Bronchial epithelial cell (primary cell): ENCODE results near the gene PLEKHH1. TPM values are rescaled to one million over a fixed set of nuclear protein-coding genes. Genes with fewer than 3 reads are reported as not detected.
A peak's percentile ranks its signal among the peaks of the same experiment; 100 is the strongest.
"Not testable (repeated sequence)": the region's sequence is repeated elsewhere in the genome, so short reads cannot be mapped to it uniquely, and the experiment has no call there.

Experiments used
- DNase-seq: peaks from one replicate; pipeline ENCODE4 v3.0.0-alpha.2; 2010; ENCODE audit warnings: low read depth
- FAIRE-seq: peaks from 2 replicates; lab custom pipeline; 2011; peaks lifted over from hg19 to GRCh38; lab: Jason Lieb, UNC
- H3K27me3 ChIP-seq: 2 replicates; pipeline ENCODE4 v1.5.1; 2011; ENCODE audit warnings: low read length; ENCODE audit not compliant: control insufficient read depth, insufficient read depth
- H3K36me3 ChIP-seq: 2 replicates; pipeline ENCODE4 v1.5.1; 2011; ENCODE audit warnings: low read length; ENCODE audit not compliant: control insufficient read depth, insufficient read depth
- H3K4me3 ChIP-seq: 2 replicates; pipeline ENCODE4 v1.5.1; 2011; ENCODE audit warnings: mild to moderate bottlenecking, low read depth, low read length, control low read depth
- CTCF ChIP-seq: IDR thresholded peaks from 2 replicates; pipeline ENCODE4 v1.5.1; 2011; ENCODE audit warnings: mild to moderate bottlenecking, moderate library complexity, low read length, control low read depth, inconsistent platforms; ENCODE audit not compliant: insufficient read depth, severe bottlenecking
- total RNA-seq: library from RNA; depleted of rRNA; stranded (reverse); fragments of >200 nt; gene quantifications from 2 replicates; pipeline ENCODE4 v1.2.1, GENCODE V29; 2014

The PLEKHH1 gene
- total RNA-seq, 1 donor from 2014 or later: 4.7 TPM

- DNase-seq (no peak), FAIRE-seq (no peak)
- no peak for TF ChIP-seq CTCF
- peaks cover 2% of the 10 kb centered on the region for H3K36me3 ChIP-seq
- H3K4me3 ChIP-seq: no peak overlapping the region
- no peaks in the 10 kb centered on the region for H3K27me3 ChIP-seq
Observed at GRCh38 chr14:67586369-67586768, 53.3 kb downstream of the PLEKHH1 start.

DNA sequence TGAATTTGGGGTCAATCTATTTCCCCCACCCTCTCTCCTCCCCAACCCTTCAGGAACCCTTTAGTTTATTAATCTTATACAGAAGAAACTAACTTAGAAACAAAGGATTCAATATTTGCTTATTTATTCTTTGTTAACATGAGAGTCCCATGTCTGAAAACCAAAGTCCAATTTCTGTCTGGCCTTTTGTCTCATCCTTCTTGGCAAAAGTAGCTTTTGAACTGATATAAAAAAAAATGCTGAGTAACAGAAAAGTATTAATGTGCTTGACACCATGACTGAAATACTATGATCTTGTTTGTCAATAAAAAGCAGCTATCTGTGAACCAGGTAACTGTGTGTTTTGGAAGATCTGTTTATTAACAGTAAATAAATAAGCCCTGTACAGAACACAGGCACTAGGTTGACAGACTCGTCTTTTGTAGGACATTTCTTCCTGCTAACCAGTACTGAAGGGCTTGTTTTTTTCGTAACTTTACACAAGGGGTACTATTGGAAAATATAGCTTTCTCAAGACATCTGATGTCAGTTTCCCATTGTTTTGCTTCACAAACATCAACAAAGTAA is 56.2 kb downstream of the PLEKHH1 start:
- Histone ChIP-seq H3K4me3 (no peak overlapping the region), H3K36me3 (peaks cover 4% of the 10 kb centered on the region), H3K27me3 (no peaks in the 10 kb centered on the region)
- TF ChIP-seq CTCF: no peak
- FAIRE-seq (peak; percentile 92), DNase-seq (no peak)

GRCh38 chr14:67593650-67594049 is 60.6 kb downstream of the PLEKHH1 start:
- not testable (repeated sequence) for H3K27me3 ChIP-seq, DNase-seq
- FAIRE-seq: peak; percentile 50

GRCh38 chr14:67595392-67595791 is 62.3 kb downstream of the PLEKHH1 start:
- no peak for TF ChIP-seq CTCF
- no peak for DNase-seq
- FAIRE-seq: no peak
- peaks cover 1% of the 10 kb centered on the region for H3K36me3 ChIP-seq
- no peaks in the 10 kb centered on the region for H3K27me3 ChIP-seq
- H3K4me3 ChIP-seq: no peak overlapping the region

More at GRCh38 chr14:67593650-67594049, 60.6 kb downstream of the PLEKHH1 start:
- H3K36me3 ChIP-seq, H3K4me3 ChIP-seq: not testable (repeated sequence)

- Histone ChIP-seq H3K4me3 (peak within 1 kb of the TSS; percentile 91), H3K27me3 (no peaks in the 10 kb centered on the region), H3K36me3 (no peaks in the 10 kb centered on the region)
- peak; percentile 72 for DNase-seq
- TF ChIP-seq CTCF: peak; percentile 84
- no peak for FAIRE-seq
Observed at GRCh38 chr14:67599698-67600561, 66.8 kb downstream of the PLEKHH1 start, which contains the start of gene PIGH. TSS of gene PIGH (minus strand) at chr14:67600268. CDS start at chr14:67600203, 65 bp downstream.

- not testable (repeated sequence) for DNase-seq, H3K36me3 ChIP-seq, FAIRE-seq
Observed at GRCh38 chr14:67600562-67600974, 67.5 kb downstream of the PLEKHH1 start.

More at GRCh38 chr14:67600562-67600974, 67.5 kb downstream of the PLEKHH1 start:
- H3K27me3 ChIP-seq: not testable (repeated sequence)
- peak overlapping the region; percentile 91 for H3K4me3 ChIP-seq
